ENCODE data around the gene ELMO2.

The ELMO2 gene

DNA sequence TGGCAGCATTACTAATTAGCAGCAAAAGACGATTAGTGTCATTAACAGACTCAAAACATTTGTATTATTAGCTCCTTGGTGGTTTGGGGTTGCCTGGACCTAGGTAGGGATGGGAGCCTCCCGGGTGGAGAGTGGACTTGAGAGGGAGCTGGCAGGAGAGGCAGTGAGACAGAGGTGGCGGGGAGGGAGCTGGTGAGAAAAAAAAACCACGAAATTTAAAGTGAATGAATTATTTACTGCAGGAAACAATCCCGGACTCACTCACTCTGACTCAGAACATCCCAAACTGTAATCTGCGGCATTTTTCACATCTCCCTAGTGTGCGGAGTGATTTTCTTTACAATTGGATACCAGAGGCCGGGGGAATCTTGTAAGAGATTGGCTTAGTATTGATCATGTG, 83.8 kb downstream of the ELMO2 start:
- H3K4me1 ChIP-seq (ENCODE audit: insufficient read depth, insufficient read length) = peaks cover 2% of the 10 kb centered on the region
- H3K4me3 ChIP-seq (ENCODE audit: insufficient read length, low read depth) = no peak overlapping the region
- H3K27me3 ChIP-seq (ENCODE audit: insufficient read depth, insufficient read length) = no peaks in the 10 kb centered on the region
- H3K9me3 ChIP-seq (ENCODE audit: insufficient read depth, low read length) = no peaks in the 10 kb centered on the region
- no peak for TF ChIP-seq YY1 (IDR thresholded peaks at IDR 0.05; ENCODE audit: insufficient read depth, insufficient read length)
- no peak for TF ChIP-seq SUZ12 (IDR thresholded peaks at IDR 0.05; ENCODE audit: extremely low read depth, insufficient read depth, insufficient read length)
- no peak for TF ChIP-seq ZNF274 (IDR thresholded peaks at IDR 0.05; ENCODE audit: low read depth, low read length)
- no peak overlapping the region for H3K9ac ChIP-seq (ENCODE audit: insufficient read length, low read depth)
- no peak for DNase-seq (ENCODE audit: low read depth, low spot score)
- H3K36me3 ChIP-seq (ENCODE audit: insufficient read depth, insufficient read length, low read length) = no peaks in the 10 kb centered on the region

DNA sequence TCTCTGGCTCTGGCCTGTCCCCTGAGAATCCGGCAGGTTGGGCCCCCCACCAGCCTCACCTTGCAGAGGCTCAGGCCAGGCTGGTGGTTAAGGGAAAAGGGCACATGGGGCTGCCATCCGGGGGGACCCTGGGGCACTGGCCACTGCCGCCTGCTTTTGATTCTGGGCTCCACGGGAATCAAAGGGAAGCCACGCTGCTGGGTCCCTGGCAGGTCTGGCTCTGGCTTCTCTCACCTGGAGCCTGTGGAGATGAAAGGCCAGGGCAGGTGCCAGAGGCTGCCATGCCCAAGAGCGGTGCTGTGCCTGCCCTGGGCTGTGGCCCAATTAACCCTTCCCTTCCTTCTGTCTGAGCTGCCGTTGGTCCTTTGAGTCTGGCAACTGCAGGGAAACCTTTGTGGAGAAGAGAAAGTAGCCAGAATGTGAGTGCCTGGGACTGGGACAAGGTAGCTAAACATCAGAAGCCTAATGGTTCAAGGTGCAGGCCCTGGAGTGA, 88.7 kb downstream of the ELMO2 start:
- peaks cover 29% of the 10 kb centered on the region for H3K27me3 ChIP-seq (ENCODE audit: insufficient read depth, insufficient read length)
- TF ChIP-seq YY1 (IDR thresholded peaks at IDR 0.05; ENCODE audit: insufficient read depth, insufficient read length) (no peak), ZNF274 (IDR thresholded peaks at IDR 0.05; ENCODE audit: low read depth, low read length) (no peak), SUZ12 (IDR thresholded peaks at IDR 0.05; ENCODE audit: extremely low read depth, insufficient read depth, insufficient read length) (no peak)
- no peak overlapping the region for H3K4me3 ChIP-seq (ENCODE audit: insufficient read length, low read depth)
- H3K9me3 ChIP-seq (ENCODE audit: insufficient read depth, low read length) = no peaks in the 10 kb centered on the region
- no peaks in the 10 kb centered on the region for H3K4me1 ChIP-seq (ENCODE audit: insufficient read depth, insufficient read length)
- H3K9ac ChIP-seq (ENCODE audit: insufficient read length, low read depth) = no peak overlapping the region
- H3K36me3 ChIP-seq (ENCODE audit: insufficient read depth, insufficient read length, low read length) = no peaks in the 10 kb centered on the region
- DNase-seq (ENCODE audit: low read depth, low spot score) = no peak

DNA sequence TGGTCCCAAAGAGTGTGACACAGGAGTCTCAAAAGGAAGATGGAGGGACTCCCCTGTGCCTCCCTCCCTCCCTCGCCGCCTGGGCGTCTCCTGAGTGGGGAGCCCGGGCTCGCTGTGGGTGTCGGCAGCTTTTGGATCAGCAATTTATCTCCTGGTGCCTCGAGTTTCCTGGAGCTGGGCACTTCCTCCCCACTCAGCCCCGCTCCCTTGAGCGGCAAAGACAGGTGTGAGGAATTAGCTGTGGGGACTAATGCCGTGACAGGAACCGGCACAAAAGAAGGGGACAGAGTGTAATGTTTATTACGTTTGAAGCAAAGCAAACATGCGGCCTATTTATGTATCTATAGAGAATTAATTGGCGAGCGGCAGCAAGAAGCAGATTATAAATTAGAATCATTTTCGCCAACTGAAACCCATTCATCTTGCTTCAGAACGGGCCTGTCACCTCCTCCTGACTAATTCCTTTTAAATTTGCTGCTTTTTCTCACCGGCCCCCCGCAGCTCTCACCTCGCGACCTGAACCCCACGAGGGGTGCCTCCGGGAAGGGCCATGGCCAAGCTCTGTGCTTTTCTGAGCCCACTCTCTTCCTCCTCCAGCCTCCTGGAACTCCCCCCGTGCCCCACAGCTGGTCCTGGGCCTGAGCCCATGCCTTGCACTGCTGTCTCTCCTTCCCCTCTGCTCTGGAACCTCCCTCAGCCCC, 89.3 kb downstream of the ELMO2 start:
- Histone ChIP-seq H3K9ac (ENCODE audit: insufficient read length, low read depth) (no peak overlapping the region), H3K9me3 (ENCODE audit: insufficient read depth, low read length) (no peaks in the 10 kb centered on the region), H3K36me3 (ENCODE audit: insufficient read depth, insufficient read length, low read length) (no peaks in the 10 kb centered on the region), H3K4me1 (ENCODE audit: insufficient read depth, insufficient read length) (no peaks in the 10 kb centered on the region), H3K4me3 (ENCODE audit: insufficient read length, low read depth) (no peak overlapping the region), H3K27me3 (ENCODE audit: insufficient read depth, insufficient read length) (peaks cover 35% of the 10 kb centered on the region)
- no peak for DNase-seq (ENCODE audit: low read depth, low spot score)
- TF ChIP-seq SUZ12 (IDR thresholded peaks at IDR 0.05; ENCODE audit: extremely low read depth, insufficient read depth, insufficient read length) = no peak
- no peak for TF ChIP-seq ZNF274 (IDR thresholded peaks at IDR 0.05; ENCODE audit: low read depth, low read length)
- no peak for TF ChIP-seq YY1 (IDR thresholded peaks at IDR 0.05; ENCODE audit: insufficient read depth, insufficient read length)
